HG03460 (cell line): ENCODE results near the gene CXCL17.
"Not testable (repeated sequence)": the region's sequence is repeated elsewhere in the genome, so short reads cannot be mapped to it uniquely, and the experiment has no call there.

Experiments
- ATAC-seq: cut with Tn5 transposase; IDR thresholded peaks from one replicate; pipeline ENCODE4 v1.9.1; 2021; ENCODE audit not compliant: unreplicated experiment

CXCL17 gene, protein sequence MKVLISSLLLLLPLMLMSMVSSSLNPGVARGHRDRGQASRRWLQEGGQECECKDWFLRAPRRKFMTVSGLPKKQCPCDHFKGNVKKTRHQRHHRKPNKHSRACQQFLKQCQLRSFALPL

DNA sequence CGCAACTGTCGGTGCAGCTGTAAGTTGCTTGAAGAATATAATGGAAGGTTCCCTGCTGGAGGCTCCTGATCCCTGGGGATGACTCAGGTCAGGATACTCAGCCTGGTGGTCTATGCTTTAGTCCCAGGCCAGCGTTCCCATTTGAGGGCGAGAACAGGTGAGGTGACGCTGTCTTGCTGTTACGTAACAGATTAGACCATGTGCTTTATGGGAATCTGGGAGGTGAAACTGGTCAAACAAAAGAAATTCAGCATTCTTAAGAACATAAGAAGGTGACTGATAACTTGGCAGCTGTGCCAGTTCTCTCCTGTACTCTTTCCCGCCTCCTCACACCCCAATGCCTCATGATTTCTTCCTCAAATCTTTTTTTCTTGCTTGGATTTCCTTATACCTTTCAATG, at the start of gene CXCL17:
Gene CXCL17 (minus strand): TSS at position 114 of the 400 bp plus-strand sequence. CDS start 114 bp downstream, outside the sequence.
- no peak for ATAC-seq

DNA sequence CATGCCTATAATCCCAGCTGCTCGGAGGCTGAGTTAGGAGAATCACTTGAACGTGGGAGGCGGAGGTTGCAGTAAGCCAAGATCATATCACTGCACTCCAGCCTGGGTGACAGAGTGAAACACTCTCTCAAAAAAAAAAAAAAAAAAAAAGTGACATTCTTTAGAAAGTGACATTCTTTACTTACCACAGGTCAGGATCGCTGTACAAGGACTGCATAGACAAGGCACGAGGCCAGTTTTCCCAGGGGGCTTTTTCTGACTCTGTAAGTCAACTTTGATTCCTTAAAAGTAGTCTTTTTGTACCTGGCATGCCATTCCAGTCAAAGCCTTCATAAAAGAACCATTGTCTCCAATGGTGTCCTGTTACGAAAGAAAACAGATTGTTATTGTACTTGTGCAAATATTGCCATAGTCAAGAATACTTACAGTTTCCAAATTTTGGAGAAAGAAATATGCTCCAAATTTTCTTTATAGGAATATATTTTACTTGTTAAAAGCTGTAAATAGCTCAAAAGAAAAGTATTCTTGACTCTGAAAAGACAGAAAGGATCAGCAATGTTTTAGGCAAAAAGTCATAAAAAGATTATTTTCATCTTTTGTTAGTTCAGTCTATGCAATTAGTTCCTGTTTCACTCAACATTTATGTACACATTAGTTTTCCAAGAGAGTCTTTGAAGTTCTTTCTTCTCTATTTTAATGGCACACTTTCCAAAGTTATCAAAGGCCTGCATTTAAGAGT, 46.2 kb upstream of the CXCL17 start:
- no peak for ATAC-seq

DNA sequence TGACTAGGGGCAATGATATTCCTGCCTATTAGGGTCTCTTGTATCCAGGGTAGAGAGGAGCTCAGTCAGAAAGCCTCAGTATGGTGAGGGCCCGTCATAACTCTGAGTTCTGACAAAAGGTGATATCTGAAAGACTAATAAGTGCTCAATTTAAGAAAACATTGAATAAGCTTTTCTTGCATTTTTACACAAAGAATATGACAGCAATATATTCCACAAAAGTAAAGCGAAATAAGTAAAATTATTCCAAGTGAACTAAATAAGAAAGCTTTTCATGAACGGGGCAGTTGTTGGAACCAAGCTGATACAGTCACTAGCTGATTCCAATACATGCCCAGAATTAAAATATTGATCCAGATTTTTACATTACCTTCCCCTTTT, 45.0 kb upstream of the CXCL17 start:
- ATAC-seq: no peak

DNA sequence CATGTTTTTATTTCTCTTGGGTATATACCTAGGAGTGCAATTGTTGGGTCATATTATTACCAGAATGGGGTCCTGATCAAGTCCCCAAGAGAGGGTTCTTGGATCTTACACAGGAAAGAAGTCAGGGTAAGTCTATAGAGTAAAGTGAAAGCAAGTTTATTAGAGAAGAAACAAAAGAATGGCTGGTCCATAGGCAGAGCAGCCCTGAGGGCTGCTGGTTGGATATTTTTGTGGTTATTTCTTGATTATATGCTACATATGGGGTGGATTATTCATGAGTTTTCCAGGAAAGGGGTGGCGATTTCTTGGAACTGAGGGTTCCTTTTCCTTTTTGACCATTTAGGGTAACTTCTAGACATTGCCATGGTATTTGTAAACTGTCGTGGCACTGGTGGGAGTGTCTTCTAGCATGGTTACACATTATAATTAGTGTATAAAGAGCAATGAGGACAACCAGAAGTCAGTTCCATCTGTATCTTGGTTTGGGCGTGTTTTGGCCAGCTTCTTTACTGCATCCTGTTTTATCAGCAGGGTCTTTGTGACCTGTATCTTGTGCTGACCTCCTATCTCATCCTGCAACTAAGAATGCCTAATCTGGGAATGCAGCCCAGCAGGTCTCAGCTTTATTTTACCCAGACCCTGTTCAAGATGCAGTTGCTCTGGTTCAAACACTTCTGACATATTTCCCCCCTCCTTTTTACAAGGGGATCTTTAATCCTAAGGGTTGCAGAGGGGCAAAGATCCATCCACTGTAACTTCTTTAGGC, 44.5 kb upstream of the CXCL17 start:
- no peak for ATAC-seq

DNA sequence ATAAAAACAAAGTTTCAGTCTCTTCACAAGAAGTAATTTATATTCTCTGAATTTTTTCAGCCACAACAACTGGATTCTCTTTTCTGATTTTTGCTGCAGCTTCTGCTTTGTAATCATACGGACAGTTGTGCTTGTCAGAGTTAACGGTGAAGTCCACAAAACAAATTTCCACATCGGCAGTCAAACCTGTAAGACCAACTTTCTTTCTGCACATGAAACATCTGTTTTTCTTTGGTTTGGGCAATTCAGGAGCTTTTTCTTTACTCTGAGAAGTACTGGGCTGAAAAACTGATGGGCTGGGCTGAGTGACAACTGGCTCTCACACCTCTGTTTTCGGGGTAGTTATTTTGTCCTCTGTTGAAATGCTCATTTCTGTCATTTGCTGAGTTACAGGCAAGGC, 42.3 kb upstream of the CXCL17 start:
- not testable (repeated sequence) for ATAC-seq

DNA sequence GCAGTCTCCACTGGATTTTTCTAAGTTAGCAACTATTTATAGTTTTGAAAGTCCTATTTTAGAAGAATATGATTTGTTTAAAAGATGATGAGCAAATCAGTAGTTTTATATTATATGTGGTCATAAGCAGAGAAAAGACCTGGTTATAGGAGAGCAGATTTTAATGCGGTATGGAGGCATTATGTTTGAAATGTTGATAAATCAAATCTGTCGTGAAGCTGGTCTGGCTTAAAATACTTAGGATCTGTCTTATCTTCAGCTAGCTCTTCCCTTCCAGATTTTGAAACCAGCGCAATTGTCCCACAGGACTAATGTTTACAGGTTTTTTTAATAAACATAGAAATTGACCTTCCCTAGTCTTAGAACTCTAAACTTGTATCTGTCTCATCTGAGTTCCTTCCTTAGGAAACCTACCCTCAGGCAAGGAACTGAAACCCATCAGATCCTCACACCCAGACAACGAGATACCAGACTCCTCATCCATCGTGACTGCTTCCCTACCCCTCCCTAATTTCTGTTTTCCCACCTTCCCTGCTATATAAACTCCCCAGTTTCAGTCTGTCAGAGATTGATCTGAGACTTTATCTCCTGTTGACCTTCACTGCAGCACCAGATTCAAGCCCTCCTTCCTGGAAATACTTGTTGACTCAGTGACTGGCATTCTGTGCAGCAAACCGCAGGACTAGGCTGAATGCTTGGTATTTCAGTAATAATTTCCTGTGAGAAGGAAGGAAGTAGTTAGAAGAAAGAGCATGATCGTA, 37.8 kb upstream of the CXCL17 start:
- no peak for ATAC-seq

DNA sequence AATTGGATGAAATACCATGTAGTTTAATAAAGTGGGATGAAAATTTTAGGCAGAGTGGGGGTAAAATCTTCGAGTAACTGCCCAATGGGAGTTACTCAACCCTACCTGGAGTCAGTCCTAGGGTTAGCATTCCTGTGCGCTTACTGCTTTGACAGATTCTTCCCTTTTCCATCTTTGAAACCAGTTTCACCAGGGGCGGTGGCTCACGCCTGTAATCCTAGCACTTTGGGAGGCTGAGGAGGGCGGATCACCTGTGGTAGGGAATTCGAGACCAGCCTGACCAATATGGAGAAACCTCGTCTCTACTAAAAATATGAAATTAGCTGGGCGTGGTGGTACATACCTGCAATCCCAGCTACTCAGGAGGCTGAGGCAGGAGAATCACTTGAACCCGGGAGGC, 37.0 kb upstream of the CXCL17 start:
- no peak for ATAC-seq

DNA sequence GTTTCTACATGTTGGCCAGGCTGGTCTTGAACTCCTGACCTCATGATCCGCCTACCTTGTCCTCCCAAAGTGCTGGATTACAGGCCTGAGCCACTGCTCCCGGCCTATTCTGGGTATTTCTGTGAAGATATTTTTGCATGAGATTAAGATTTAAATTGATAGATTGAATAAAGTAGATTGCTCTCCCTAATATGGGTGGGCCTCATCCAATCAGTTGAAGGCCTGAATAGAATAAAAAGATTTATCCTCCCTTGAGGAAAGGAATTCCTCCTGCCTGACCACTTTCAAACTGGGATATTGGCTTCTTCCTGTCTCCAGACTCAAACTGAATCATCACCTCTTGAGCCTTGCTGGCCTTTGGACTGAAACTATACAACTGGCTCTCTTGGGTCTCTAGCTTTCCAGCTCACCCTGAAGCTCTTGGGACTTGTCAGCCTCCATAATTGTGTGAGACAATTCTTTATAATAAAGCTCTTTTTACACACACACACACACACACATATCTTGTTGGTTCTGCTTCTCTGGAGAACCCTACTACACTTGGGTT, 36.1 kb upstream of the CXCL17 start:
- no peak for ATAC-seq

DNA sequence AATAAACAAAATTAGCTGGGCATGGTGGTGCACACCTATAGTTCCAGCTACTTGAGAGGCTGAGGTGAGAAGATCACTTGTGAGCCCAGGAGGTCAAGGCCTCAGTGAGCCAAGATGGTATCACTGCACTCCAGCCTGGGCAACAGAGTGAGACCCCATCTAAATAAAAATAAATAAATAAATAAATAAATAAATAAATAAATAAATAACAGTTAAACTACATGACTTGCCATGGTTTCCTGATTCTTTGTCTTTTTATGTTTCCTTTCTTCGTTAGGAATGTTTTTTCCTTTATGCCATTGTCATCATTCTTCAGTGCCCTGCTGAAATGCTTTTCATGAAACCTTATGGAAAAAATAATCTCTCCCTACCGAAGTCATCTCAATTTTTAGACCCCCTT, 35.2 kb upstream of the CXCL17 start:
- no peak for ATAC-seq

DNA sequence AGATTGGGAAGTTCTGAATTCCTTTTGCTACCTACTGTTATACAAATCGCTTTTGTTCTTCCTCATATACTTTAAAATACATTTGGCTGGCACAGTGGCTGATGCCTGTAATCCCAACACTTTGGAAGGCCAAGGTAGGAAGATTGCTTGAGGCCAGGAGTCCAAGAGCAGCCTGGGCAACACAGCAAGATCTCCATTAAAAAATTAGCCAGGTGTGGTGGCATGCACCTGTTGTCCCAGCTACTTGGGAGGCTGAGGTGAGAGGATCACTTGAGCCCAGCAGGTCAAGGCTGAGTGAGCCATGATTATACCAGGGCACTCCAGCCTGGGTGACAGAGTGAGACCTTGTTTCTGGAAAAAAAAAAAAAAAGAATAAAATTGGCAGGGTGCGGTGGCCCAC, 34.4 kb upstream of the CXCL17 start:
- no peak for ATAC-seq

DNA sequence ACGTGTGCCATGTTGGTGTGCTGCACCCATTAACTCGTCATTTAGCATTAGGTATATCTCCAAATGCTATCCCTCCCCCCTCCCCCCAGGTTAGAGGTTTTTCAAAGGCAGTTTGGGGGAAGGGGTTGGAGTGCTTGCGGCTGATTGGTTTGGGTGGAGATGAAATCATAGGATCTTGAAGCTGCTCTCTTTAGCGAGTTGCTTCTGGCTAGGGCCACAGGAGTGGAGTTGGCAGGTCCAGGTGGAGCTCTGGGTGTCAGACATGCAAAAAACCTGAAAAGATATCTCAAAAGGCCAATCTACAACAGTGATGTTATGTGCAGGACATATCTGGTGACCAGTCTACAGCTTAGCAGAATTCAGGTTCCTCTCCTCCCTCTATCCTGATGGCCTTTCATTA, 32.6 kb upstream of the CXCL17 start:
- no peak for ATAC-seq

DNA sequence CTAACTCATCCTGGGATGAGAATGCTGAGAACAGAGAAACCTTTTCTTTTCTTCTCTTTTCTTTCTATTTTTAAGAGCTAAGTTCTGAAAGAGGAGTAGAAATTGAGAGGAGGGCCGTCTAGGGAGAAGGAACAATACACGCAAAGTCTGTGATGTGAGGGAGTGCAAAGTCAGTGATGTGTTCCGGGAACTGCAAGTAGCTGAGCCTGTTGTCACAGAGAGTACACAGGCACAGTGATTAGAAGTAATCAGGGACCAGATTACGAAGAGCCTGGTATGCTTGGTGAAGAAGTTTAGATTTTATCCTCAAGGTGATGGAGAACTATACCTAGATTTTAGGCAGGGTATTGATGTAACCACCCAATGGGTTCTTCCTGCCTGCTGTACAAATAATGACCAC, 32.0 kb upstream of the CXCL17 start:
- no peak for ATAC-seq

DNA sequence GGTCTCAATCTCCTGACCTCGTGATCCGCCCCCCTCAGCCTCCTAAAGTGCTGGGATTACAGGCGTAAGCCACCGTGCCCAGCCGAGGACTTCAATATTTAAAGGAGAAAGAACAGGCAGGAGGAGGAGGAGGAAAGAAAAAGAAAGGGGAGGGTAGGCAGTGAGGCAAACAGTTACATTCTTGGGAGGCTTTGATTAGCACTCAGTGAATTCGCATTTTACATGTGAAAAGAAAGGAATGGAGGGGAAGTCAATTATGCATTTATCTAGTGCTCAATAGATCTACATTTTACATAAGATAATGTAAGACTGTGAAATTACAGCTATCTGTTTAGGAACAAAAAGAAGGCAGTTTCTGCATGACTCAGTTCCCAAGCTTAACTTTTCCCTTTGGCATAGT, 30.9 kb upstream of the CXCL17 start:
- no peak for ATAC-seq

DNA sequence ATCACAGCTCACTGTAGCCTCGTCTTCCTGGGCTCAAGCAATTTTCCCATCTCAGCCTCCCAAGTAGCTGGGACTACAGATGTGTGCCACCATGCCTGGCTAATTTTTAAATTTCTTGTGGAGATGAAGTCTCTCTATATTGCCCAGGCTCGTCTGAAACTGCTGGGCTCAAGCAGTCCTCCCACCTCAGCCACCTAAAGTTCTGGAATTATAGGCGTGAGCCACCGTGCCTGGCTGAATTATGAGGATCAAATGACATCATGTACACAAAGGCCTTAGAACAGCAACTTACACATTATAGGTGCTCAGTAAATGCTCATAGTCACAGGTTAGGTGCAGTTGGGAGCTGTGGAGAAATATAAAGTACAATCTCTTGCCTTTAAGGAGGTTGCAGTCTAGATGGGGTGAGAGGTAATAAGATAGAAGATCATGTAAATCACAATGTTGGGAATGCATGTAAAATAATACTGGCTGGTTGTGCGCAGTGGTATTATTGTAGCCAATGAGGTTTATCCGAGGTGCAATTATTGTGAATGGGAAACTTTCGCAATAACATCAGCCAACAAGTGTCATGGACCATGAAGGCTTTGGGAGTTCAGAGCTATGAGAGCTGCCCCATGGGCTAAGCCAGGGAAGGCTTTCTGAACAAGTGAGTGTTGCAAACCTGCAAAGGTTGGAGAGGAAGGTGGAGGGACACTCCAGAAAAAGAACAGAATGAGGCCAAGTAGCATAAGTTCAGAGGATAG, 29.8 kb upstream of the CXCL17 start:
- ATAC-seq: no peak

DNA sequence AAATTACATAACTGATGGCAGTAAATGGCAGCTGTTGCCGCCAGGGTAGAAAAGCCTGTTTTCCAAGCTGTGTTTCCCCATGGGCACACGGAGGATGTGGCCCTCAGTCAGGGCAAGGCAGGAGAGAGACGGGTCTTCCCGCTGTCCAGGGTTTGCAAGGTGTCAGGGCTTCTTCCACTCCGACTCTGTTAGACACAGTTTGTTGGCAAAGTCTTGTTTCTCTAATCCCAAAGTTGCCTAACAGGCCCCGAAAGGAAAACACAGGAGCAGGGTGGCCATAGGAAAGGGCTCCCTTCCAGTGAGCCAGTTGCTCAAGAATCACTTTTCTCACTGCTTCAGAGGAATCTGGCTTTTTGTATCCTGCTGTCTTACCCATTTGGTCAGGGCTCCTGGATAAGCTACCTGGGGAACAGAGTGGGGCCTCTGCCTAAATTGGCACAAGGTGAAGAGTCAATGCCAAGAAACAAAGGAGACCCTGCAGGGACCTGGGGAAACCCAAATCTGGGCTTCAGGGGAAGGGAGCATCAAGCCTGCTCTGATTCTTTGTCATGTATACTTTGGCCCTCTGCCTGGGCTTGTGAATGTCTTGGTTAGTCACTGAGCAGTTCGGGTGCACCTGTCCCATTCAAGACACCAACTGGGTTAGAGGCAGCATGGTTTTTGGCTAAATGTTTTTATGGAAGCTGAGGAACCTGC, 29.0 kb upstream of the CXCL17 start:
- no peak for ATAC-seq

DNA sequence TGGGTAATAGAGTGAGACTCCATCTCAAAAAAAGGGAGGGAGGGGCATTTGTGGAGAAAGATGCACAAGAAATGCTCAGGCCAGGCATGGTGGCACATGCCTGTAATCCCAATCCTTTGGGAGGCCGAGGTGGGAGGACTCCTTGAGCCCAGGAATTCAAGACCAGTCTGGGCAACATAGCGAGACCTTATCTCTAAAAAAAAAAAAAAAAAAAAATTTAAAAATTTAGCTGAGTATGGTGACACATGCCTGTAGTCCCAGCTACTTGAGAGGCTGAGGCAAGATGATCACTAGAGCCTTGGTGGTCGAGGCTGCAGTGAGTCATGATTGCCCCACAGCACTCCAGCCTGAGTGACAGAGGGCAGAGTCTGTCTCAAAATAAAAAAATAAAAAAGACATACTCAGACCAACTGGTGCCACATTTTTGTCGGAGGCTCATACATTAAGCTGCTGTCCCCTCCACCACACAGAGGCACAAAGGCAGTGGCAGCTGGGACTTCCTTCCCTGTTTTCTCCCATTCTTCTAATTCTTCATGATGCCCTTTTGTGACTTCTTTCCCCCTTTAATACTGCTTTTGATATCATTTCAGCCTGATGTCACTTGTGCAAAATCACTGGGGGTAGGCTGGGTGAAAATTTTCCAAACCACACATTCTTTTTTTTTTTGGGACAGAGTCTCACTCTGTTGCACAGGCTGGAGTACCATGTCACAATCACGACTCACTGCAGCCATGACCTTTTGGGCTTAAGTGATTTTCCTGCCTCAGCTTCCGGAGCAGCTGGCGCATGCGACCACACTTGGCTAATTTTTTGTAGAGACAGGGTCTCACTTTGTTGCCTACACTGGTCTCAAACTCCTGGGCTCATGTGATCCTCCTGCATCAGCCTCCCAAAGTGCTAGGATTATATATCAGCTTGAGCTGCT, 26.8 kb upstream of the CXCL17 start:
- no peak for ATAC-seq

DNA sequence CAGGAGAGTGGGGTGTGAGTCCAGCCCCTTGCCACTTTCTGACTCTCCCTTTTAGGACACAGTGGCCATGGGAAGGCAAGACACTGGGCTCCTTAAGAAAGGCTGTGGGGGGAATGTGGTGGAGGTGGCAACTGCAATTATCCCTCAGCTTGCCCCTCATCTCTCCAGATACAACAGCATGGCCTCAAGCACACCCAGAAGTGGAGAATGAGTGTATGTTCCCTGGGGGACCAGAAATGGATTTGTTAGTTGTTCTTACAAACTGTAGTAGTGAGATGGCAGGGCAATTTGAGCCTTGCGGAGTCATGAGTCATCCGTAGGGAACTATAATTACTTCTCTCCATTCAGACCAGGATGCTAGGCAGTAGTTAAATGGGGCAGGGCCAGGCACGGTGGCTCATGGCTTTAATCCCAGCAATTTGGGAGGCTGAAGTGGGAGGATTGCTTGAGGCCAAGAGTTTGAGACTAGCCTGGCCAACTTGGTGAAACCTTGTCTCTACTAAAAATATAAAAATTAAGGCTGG, 25.6 kb upstream of the CXCL17 start:
- no peak for ATAC-seq

DNA sequence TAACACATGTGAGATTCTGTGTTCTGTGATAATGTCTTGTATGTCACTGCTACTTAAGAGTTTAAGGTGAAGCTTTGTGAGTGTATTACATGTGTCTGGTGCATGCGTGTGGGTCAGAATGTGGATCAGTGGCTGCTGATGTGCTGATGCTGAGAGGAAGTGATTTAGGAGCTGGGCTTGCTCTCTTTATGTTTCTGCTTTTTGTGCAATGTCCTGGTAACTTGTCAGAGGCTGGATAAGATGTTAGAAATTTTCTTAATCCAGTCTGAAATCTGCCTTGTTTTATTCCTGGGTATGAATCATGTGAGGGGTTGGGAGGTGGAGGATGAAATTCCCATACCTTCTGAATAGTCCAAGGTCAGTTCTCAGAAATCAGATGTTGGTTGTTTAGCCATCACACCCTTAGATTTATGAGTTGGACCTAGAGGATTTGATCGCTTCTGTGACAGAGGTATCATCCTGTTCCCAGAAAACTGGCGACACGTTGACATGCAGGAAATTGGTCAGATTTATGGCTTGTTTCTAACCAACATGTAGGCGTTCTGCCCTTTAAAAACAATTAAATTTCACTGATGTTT, 24.5 kb upstream of the CXCL17 start:
- no peak for ATAC-seq
